ENCODE measurements around the gene CAMK1G. TPM values are rescaled to one million over a fixed set of nuclear protein-coding genes. Genes with fewer than 3 reads are reported as not detected.
A peak's percentile ranks its signal among the peaks of the same experiment; 100 is the strongest.

The CAMK1G gene
- total and polyA plus RNA-seq, 9 donors = 0.04 to 0.66 (median 0.31) TPM; not detected in 3

DNA sequence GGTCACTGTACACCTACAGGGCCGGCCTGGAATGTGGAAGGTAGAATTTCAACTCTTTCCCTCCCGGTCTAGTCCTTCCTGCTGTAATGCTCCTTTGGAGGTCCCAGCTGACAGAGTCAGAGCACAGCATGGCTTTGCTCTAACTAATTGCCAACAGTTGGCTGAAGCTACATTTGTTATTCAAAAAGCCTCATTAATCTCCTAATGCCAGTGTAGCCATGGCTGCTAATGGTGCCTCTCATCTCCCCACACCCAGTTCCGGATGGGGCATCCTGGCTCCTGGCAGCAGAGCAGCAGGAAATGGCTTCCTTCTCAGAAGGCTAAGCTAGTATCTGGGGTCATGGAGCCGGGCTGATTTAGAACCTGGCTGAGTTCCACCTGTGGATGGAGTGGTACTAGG, 18.7 kb upstream of the CAMK1G start:
- 13% methylated on average over 2 of the region's 4 CpGs for WGBS (ENCODE audit: insufficient coverage)
- H3K4me1 ChIP-seq (ENCODE audit: control insufficient read depth, insufficient read depth, low read length) = no peaks in the 10 kb centered on the region
- no peak for DNase-seq

GRCh38 chr1:209565759-209566678, 17.5 kb upstream of the CAMK1G start:
- no peaks in the 10 kb centered on the region for H3K4me1 ChIP-seq (ENCODE audit: control insufficient read depth, insufficient read depth, low read length)
- H3K27me3 ChIP-seq (ENCODE audit: control insufficient read depth, insufficient read depth, low read length) = peaks cover 30% of the 10 kb centered on the region
- no peaks in the 10 kb centered on the region for H3K36me3 ChIP-seq (ENCODE audit: control insufficient read depth, insufficient read depth, low read length)
- DNase-seq = peak; percentile 74
- H3K4me3 ChIP-seq (ENCODE audit: low read length) = no peak overlapping the region
- WGBS (ENCODE audit: insufficient coverage) = 26% methylated on average over 9 of the region's 15 CpGs
- no peaks in the 10 kb centered on the region for H3K9me3 ChIP-seq (replicated peaks; ENCODE audit: control insufficient read depth, low read depth, low read length)
- no peak overlapping the region for H3K27ac ChIP-seq (ENCODE audit: low read length)

More for the DNA sequence above, 18.7 kb upstream of the CAMK1G start:
- H3K4me3 ChIP-seq (ENCODE audit: low read length) = no peak overlapping the region
- H3K36me3 ChIP-seq (ENCODE audit: control insufficient read depth, insufficient read depth, low read length) = no peaks in the 10 kb centered on the region
- peaks cover 22% of the 10 kb centered on the region for H3K27me3 ChIP-seq (ENCODE audit: control insufficient read depth, insufficient read depth, low read length)
- H3K9me3 ChIP-seq (replicated peaks; ENCODE audit: control insufficient read depth, low read depth, low read length) = no peaks in the 10 kb centered on the region
- H3K27ac ChIP-seq (ENCODE audit: low read length) = no peak overlapping the region

DNA sequence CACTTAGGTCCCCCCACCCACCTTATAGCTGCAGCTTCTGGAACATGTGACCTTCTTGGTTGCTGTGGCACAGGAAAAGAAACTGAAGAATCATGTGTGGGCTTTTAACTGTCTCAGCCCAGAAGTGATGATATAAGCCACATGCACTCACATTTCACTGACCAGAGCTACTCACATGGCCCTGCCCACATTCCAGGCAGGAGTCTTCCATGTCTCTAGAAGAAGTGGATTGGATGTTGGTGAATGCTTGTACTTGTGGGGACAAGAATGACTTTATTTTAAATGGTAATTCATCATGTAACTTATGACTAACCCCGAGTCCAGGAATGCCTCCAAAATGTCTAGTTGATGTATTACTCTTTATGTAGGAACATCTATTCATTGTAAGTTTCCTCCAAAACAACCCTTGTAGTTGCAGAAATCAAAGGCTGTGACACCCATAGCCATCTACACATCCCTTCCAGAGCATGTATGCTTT, 15.8 kb upstream of the CAMK1G start:
- no peaks in the 10 kb centered on the region for H3K4me1 ChIP-seq (ENCODE audit: control insufficient read depth, insufficient read depth, low read length)
- WGBS (ENCODE audit: insufficient coverage) = no CpG with 5 or more reads among the region's 1 CpG
- H3K27me3 ChIP-seq (ENCODE audit: control insufficient read depth, insufficient read depth, low read length) = peaks cover 29% of the 10 kb centered on the region
- no peaks in the 10 kb centered on the region for H3K9me3 ChIP-seq (replicated peaks; ENCODE audit: control insufficient read depth, low read depth, low read length)
- no peak overlapping the region for H3K4me3 ChIP-seq (ENCODE audit: low read length)
- H3K36me3 ChIP-seq (ENCODE audit: control insufficient read depth, insufficient read depth, low read length) = no peaks in the 10 kb centered on the region
- H3K27ac ChIP-seq (ENCODE audit: low read length) = no peak overlapping the region
- DNase-seq = no peak

DNA sequence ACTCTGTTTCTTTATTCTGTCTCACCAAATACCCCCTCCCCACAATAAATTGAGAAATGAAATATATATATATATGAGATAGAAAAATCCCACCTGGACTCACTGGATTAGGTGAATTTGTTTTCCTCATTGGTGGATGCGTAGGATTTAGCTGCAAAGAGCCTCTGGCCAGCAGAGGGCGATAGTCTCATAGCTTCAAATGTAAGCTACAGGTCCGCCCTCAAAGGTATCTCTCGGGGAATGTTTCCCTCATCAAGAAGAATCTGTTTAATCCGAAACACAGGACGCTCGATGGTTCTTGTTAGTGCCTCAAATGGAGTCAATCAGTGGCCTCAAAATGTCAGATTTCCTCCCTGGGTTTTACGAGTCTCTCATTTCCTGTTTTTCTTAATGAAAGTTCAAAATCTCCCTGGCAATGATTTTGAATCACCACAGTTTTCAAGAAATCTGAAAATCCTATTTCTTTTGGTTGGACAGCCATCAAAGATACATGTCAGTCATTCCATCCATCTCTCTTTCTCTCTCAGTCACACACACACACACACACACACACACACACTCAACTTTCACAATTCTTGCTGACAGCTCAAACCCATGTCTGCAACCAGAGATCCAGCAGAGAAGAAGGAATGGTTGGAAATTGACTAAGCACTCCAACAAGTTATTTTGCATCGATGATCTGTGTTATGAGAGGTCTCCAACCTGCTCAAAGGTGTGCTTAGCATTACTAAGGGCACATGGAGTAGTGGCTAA, 13.9 kb upstream of the CAMK1G start:
- Histone ChIP-seq H3K27ac (ENCODE audit: low read length) (no peak overlapping the region), H3K9me3 (replicated peaks; ENCODE audit: control insufficient read depth, low read depth, low read length) (no peaks in the 10 kb centered on the region), H3K27me3 (ENCODE audit: control insufficient read depth, insufficient read depth, low read length) (peaks cover 32% of the 10 kb centered on the region), H3K4me1 (ENCODE audit: control insufficient read depth, insufficient read depth, low read length) (no peaks in the 10 kb centered on the region), H3K36me3 (ENCODE audit: control insufficient read depth, insufficient read depth, low read length) (no peaks in the 10 kb centered on the region), H3K4me3 (ENCODE audit: low read length) (no peak overlapping the region)
- peak; percentile 78 for DNase-seq
- 12% methylated on average over 8 of the region's 9 CpGs for WGBS (ENCODE audit: insufficient coverage)

DNA sequence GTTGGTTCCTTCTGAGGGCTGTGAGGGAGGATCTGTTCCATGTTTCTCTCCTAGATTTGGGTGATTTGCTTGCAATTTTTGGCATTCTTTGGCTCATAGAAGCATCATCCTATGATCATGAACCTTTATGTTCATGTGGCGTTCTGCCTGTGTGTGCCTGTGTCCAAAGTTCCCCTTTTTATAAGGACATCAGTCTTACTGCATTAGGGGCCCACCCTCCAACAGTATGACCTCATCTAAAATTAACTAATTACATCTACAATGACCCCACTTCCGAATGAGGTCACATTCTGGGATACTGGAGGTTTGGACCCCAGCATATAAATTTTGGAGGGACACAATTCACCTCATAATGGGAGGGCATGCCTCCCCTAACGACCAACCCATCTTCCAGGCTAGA, 12.8 kb upstream of the CAMK1G start:
- H3K4me1 ChIP-seq (ENCODE audit: control insufficient read depth, insufficient read depth, low read length) = no peaks in the 10 kb centered on the region
- peaks cover 27% of the 10 kb centered on the region for H3K27me3 ChIP-seq (ENCODE audit: control insufficient read depth, insufficient read depth, low read length)
- no peak overlapping the region for H3K4me3 ChIP-seq (ENCODE audit: low read length)
- no peak for DNase-seq
- 59% methylated on average over 2 of the region's 3 CpGs for WGBS (ENCODE audit: insufficient coverage)
- no peaks in the 10 kb centered on the region for H3K36me3 ChIP-seq (ENCODE audit: control insufficient read depth, insufficient read depth, low read length)
- no peaks in the 10 kb centered on the region for H3K9me3 ChIP-seq (replicated peaks; ENCODE audit: control insufficient read depth, low read depth, low read length)
- H3K27ac ChIP-seq (ENCODE audit: low read length) = no peak overlapping the region

DNA sequence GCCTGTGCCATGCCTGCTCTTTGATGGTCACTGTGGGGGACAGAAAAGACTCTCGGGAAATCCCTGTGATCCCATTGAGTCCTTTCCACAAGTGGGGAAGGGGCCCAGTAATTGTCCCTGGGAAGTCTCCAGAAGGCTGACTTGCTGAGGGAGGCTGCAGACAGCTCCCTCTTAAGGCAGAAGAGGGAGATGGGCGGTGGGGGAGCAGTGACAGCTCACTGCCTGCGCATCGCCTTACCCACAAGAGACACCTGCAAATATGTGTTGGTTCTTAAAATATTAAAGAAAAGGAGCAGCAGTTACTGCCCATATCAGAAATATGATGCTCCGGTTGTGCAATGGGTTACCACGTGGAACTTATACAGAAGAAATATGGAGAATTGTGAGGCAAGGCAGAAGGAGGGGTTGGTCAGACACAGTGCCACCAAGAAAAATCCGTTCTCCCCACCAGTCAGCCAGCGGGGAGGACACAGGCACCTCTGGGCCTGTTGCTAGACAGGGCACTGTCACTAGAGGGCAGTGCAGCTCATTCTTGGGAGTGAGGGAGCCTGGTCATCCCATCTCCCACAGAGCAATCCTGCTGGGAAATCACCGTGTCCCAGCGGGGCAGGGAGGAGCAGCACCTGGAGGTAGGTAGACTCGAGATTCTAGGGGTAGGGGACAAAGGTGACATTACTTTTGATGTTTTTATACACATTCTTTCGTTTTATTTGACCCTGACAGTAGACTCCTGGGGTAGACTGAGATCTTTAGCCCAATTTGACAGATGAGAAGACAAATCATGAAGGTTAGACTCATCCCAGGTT, 6.9 kb upstream of the CAMK1G start:
- no peak overlapping the region for H3K4me3 ChIP-seq (ENCODE audit: low read length)
- no peaks in the 10 kb centered on the region for H3K36me3 ChIP-seq (ENCODE audit: control insufficient read depth, insufficient read depth, low read length)
- H3K27ac ChIP-seq (ENCODE audit: low read length) = no peak overlapping the region
- H3K27me3 ChIP-seq (ENCODE audit: control insufficient read depth, insufficient read depth, low read length) = peaks cover 12% of the 10 kb centered on the region
- no peaks in the 10 kb centered on the region for H3K4me1 ChIP-seq (ENCODE audit: control insufficient read depth, insufficient read depth, low read length)
- H3K9me3 ChIP-seq (replicated peaks; ENCODE audit: control insufficient read depth, low read depth, low read length) = no peaks in the 10 kb centered on the region
- DNase-seq = peak; percentile 66
- 28% methylated on average over 3 of the region's 12 CpGs for WGBS (ENCODE audit: insufficient coverage)

DNA sequence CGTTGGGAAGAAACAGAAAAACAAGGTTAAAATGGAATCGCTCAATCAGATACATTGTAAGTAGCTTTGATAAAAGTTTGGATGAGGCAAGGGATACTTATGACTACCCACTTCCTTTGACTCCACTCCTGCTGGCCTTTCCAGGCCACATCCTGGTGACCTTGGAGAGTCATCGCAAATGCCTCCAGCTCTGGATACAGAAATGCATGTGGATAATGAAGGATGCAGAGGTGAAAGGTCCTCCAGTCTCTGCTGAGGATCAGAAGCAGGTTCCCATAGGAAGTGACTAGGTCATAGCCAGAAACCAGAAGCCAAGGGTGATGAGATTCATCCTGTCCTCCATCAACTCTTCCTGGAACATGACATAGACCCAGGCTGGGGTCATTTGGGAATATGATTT, 6.2 kb upstream of the CAMK1G start:
- Histone ChIP-seq H3K9me3 (replicated peaks; ENCODE audit: control insufficient read depth, low read depth, low read length) (no peaks in the 10 kb centered on the region), H3K27me3 (ENCODE audit: control insufficient read depth, insufficient read depth, low read length) (peaks cover 11% of the 10 kb centered on the region), H3K4me3 (ENCODE audit: low read length) (no peak overlapping the region), H3K27ac (ENCODE audit: low read length) (no peak overlapping the region), H3K4me1 (ENCODE audit: control insufficient read depth, insufficient read depth, low read length) (no peaks in the 10 kb centered on the region), H3K36me3 (ENCODE audit: control insufficient read depth, insufficient read depth, low read length) (no peaks in the 10 kb centered on the region)
- DNase-seq = no peak
- WGBS (ENCODE audit: insufficient coverage) = no CpG with 5 or more reads among the region's 3 CpGs

DNA sequence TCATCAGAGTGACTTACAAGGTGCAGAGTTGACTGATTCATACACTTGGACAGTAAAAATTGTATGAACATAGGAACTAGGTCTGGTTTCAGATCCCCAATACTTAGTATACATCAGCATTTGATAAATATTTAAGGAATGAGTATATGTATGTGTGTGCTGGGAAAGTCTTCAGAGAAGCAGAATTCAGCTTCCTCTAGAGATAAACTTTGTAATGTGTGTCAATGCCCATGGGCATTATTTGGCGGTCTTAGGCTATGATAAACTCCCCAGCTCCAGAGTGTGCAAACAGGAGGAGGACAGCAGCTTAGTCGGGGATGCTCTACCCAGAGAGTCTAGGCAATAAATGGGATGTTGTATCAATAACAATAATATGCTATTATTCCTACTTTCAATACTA, 2.9 kb upstream of the CAMK1G start:
- no CpG with 5 or more reads among the region's 2 CpGs for WGBS (ENCODE audit: insufficient coverage)

DNA sequence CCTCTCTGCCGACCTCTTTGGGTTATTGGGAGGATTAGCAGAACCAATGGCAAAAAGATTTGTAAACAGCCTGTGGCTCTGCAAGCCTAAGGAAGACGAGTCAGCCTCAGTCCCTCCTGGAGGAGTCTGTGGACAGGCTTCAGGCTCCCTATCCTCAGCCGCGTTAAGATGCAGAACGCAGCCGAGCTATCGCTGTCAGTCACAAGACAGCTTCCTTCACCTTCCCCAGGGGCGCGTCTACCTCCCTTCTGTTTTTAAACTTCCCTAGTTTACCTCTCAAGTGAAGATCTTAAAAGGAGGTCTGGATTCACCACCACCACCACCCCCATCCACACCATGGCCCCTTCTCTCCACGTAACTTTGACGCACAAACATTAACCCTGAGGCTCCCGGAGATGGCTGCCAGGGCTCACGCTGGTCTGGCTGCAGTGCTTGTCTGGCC, 738 bp downstream of the CAMK1G start:
- no peak for DNase-seq
- no peak overlapping the region for H3K4me3 ChIP-seq (ENCODE audit: low read length)
- no peaks in the 10 kb centered on the region for H3K9me3 ChIP-seq (replicated peaks; ENCODE audit: control insufficient read depth, low read depth, low read length)
- WGBS (ENCODE audit: insufficient coverage) = 10% methylated on average over 9 of the region's 13 CpGs
- peaks cover 8% of the 10 kb centered on the region for H3K4me1 ChIP-seq (ENCODE audit: control insufficient read depth, insufficient read depth, low read length)
- H3K36me3 ChIP-seq (ENCODE audit: control insufficient read depth, insufficient read depth, low read length) = no peaks in the 10 kb centered on the region
- no peak overlapping the region for H3K27ac ChIP-seq (ENCODE audit: low read length)
- H3K27me3 ChIP-seq (ENCODE audit: control insufficient read depth, insufficient read depth, low read length) = peaks cover 24% of the 10 kb centered on the region

More for the DNA sequence above, 2.9 kb upstream of the CAMK1G start:
- peaks cover 29% of the 10 kb centered on the region for H3K27me3 ChIP-seq (ENCODE audit: control insufficient read depth, insufficient read depth, low read length)
- H3K27ac ChIP-seq (ENCODE audit: low read length) = no peak overlapping the region
- no peak overlapping the region for H3K4me3 ChIP-seq (ENCODE audit: low read length)
- H3K4me1 ChIP-seq (ENCODE audit: control insufficient read depth, insufficient read depth, low read length) = peaks cover 2% of the 10 kb centered on the region
- H3K36me3 ChIP-seq (ENCODE audit: control insufficient read depth, insufficient read depth, low read length) = no peaks in the 10 kb centered on the region
- no peak for DNase-seq
- no peaks in the 10 kb centered on the region for H3K9me3 ChIP-seq (replicated peaks; ENCODE audit: control insufficient read depth, low read depth, low read length)

Measured in muscle of leg (tissue), 11 donors.